Mucosa of descending colon (tissue), 3 donors: ENCODE results near the gene DAZAP2. TPM values are rescaled to one million over a fixed set of nuclear protein-coding genes. Genes with fewer than 3 reads are reported as not detected.

Source experiments
- ATAC-seq: fragments of 200-7000 bp; cut with Tn5 transposase; one replicate; pipeline ENCODE4 v1.9.1; 2020; ENCODE audit warnings: mild to moderate bottlenecking, moderate library complexity
- DNase-seq, 3 donors: peaks; one replicate each; pipeline ENCODE4 v3.0.0-alpha.2; 2020
- H3K36me3 ChIP-seq: fragments of 200-600 bp; one replicate; pipeline ENCODE4 v1.8.0; 2021; ENCODE audit warnings: low read depth, mild to moderate bottlenecking
- H3K4me1 ChIP-seq: fragments of 200-600 bp; one replicate; pipeline ENCODE4 v1.8.0; 2021; ENCODE audit warnings: low read depth, mild to moderate bottlenecking
- H3K4me3 ChIP-seq: fragments of 200-600 bp; one replicate; pipeline ENCODE4 v1.8.0; 2021; ENCODE audit warnings: mild to moderate bottlenecking
- H3K9me3 ChIP-seq: fragments of 200-600 bp; one replicate; pipeline ENCODE4 v1.8.0; 2021; ENCODE audit warnings: mild to moderate bottlenecking
- CTCF ChIP-seq: fragments of 200-600 bp; IDR thresholded peaks from one replicate; pipeline ENCODE4 v1.8.0; 2022; ENCODE audit warnings: antibody characterized with exemption, mild to moderate bottlenecking
- intact Hi-C, 2 donors: fragments of 100-400 bp; cut with DNase I in 1 of 2; cut with micrococcal nuclease in 1 of 2; formaldehyde crosslinking; loops; one replicate each; pipeline versions ENCODE4 v1.11.0 to v1.11.1; 2022; cut with DNase I, micrococcal nuclease
- total RNA-seq, 3 donors: library from RNA; stranded (reverse); fragmentation: NEBNext Ultra II Directional in 2 of 3; extraction: Animal tissue kit (Norgen Biotek cat#: 25700) in 2 of 3; gene quantifications; one replicate each; pipeline versions ENCODE4 v1.2.1 to v1.2.4, GENCODE V29; 2021 to 2023
- donor health status: DM: no; HTN: no; CAD: no; lungs with moderate emphysema.
- donor health status: DM: no; HTN: no; CAD: no.
- donor health status: DM: no; HTN: yes; CAD: no.

DAZAP2 gene
- total RNA-seq, 3 donors from 2014 or later, result 211 to 334 (median 329) TPM

GRCh38 chr12:51210690-51211395 is 27.8 kb upstream of the DAZAP2 start:
- no peak for TF ChIP-seq CTCF
- Histone ChIP-seq H3K4me1 (no peaks in the 10 kb centered on the region), H3K9me3 (no peaks in the 10 kb centered on the region), H3K36me3 (no peaks in the 10 kb centered on the region), H3K4me3 (no peak overlapping the region)
- intact Hi-C loops, result no loop called here
- DNase-seq (no peak), ATAC-seq (no peak)

- H3K9me3 ChIP-seq, result no peaks in the 10 kb centered on the region
- no peak overlapping the region for H3K4me3 ChIP-seq
- peaks cover 12% of the 10 kb centered on the region for H3K4me1 ChIP-seq
- DNase-seq (no peak), ATAC-seq (no peak)
- intact Hi-C loops, result no loop called here
- H3K36me3 ChIP-seq, result no peaks in the 10 kb centered on the region
- TF ChIP-seq CTCF, result no peak
These were observed 23.7 kb upstream of the DAZAP2 start for GRCh38 chr12:51214895-51215294.

GRCh38 chr12:51216642-51217041 is 22.0 kb upstream of the DAZAP2 start:
- no peak for ATAC-seq

GRCh38 chr12:51217133-51217967 is 21.3 kb upstream of the DAZAP2 start:
- no peak for TF ChIP-seq CTCF
- H3K4me3 ChIP-seq, result peak overlapping the region; percentile 40
- peaks cover 12% of the 10 kb centered on the region for H3K4me1 ChIP-seq
- no peaks in the 10 kb centered on the region for H3K9me3 ChIP-seq
- ATAC-seq, result peak; percentile 52
- intact Hi-C loops, result no loop called here
- DNase-seq, result peak; percentile 55 to 82 (median 71)
- no peaks in the 10 kb centered on the region for H3K36me3 ChIP-seq

More at GRCh38 chr12:51216642-51217041, 22.0 kb upstream of the DAZAP2 start:
- Histone ChIP-seq H3K9me3 (no peaks in the 10 kb centered on the region), H3K4me1 (peaks cover 12% of the 10 kb centered on the region), H3K36me3 (no peaks in the 10 kb centered on the region), H3K4me3 (no peak overlapping the region)
- intact Hi-C loops, result no loop called here
- TF ChIP-seq CTCF, result no peak
- DNase-seq, result no peak

GRCh38 chr12:51217968-51218606 is 20.5 kb upstream of the DAZAP2 start, which contains the start of gene POU6F1:
Gene POU6F1, minus strand, starts transcription at chr12:51218062. Its CDS starts 11,226 bp downstream, at chr12:51206836.
- peak within 1 kb of the TSS; percentile 40 for H3K4me3 ChIP-seq
- DNase-seq (peak; percentile 75 to 83 (median 80)), ATAC-seq (peak; percentile 89)
- H3K9me3 ChIP-seq, result no peaks in the 10 kb centered on the region
- TF ChIP-seq CTCF, result peak; percentile 60
- peaks cover 12% of the 10 kb centered on the region for H3K4me1 ChIP-seq
- H3K36me3 ChIP-seq, result no peaks in the 10 kb centered on the region
- intact Hi-C loops, result no loop called here
